Measurements from ENCODE around the gene CYP3A7.
"Not testable (repeated sequence)": the region's sequence is repeated elsewhere in the genome, so short reads cannot be mapped to it uniquely, and the experiment has no call there.

DNA sequence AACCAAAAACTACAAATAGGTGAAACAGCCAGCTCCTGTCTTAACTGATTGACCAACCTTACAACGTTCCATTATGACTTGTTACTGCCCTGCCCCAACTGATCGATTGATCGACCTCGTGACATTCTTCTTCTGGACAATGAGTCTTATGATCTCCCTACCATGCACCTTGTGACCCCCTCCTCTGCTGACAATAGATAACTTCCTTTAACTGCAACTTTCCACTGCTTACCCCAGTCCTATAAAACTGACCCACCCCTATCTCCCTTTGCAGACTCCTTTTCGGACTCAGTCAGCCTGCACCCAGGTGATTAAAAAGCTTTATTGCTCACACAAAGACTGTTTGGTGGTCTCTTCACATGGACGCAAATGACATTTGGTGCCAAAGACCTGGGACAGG lies 11.8 kb downstream of the CYP3A7 start:
- TF ChIP-seq, protein P1, sequence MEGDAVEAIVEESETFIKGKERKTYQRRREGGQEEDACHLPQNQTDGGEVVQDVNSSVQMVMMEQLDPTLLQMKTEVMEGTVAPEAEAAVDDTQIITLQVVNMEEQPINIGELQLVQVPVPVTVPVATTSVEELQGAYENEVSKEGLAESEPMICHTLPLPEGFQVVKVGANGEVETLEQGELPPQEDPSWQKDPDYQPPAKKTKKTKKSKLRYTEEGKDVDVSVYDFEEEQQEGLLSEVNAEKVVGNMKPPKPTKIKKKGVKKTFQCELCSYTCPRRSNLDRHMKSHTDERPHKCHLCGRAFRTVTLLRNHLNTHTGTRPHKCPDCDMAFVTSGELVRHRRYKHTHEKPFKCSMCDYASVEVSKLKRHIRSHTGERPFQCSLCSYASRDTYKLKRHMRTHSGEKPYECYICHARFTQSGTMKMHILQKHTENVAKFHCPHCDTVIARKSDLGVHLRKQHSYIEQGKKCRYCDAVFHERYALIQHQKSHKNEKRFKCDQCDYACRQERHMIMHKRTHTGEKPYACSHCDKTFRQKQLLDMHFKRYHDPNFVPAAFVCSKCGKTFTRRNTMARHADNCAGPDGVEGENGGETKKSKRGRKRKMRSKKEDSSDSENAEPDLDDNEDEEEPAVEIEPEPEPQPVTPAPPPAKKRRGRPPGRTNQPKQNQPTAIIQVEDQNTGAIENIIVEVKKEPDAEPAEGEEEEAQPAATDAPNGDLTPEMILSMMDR (IDR thresholded peaks at IDR 0.05), result not testable (repeated sequence)
- TF ChIP-seq, protein P2, sequence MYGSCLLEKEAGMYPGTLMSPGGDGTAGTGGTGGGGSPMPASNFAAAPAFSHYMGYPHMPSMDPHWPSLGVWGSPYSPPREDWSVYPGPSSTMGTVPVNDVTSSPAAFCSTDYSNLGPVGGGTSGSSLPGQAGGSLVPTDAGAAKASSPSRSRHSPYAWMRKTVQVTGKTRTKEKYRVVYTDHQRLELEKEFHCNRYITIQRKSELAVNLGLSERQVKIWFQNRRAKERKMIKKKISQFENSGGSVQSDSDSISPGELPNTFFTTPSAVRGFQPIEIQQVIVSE (CRISPR knock-in tag; IDR thresholded peaks at IDR 0.05; ENCODE audit: borderline replicate concordance), result not testable (repeated sequence)
- TF ChIP-seq FOXJ3 (CRISPR knock-in tag; IDR thresholded peaks at IDR 0.05; ENCODE audit: borderline replicate concordance); NFYB (CRISPR knock-in tag; conservative IDR thresholded peaks at IDR 0.05; ENCODE audit: low read depth); IRF2 (CRISPR knock-in tag; IDR thresholded peaks at IDR 0.05; ENCODE audit: borderline replicate concordance, low read depth); MXD4 (CRISPR knock-in tag; IDR thresholded peaks at IDR 0.05; ENCODE audit: borderline replicate concordance); JUN (CRISPR knock-in tag; IDR thresholded peaks at IDR 0.05); MYBL2 (CRISPR knock-in tag; IDR thresholded peaks at IDR 0.05); TCF7 (CRISPR knock-in tag; IDR thresholded peaks at IDR 0.05; ENCODE audit: low read depth): not testable (repeated sequence)
- TF ChIP-seq, protein P3, sequence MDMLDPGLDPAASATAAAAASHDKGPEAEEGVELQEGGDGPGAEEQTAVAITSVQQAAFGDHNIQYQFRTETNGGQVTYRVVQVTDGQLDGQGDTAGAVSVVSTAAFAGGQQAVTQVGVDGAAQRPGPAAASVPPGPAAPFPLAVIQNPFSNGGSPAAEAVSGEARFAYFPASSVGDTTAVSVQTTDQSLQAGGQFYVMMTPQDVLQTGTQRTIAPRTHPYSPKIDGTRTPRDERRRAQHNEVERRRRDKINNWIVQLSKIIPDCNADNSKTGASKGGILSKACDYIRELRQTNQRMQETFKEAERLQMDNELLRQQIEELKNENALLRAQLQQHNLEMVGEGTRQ (CRISPR knock-in tag; IDR thresholded peaks at IDR 0.05), result not testable (repeated sequence)
- TF ChIP-seq, protein P4, sequence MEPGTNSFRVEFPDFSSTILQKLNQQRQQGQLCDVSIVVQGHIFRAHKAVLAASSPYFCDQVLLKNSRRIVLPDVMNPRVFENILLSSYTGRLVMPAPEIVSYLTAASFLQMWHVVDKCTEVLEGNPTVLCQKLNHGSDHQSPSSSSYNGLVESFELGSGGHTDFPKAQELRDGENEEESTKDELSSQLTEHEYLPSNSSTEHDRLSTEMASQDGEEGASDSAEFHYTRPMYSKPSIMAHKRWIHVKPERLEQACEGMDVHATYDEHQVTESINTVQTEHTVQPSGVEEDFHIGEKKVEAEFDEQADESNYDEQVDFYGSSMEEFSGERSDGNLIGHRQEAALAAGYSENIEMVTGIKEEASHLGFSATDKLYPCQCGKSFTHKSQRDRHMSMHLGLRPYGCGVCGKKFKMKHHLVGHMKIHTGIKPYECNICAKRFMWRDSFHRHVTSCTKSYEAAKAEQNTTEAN (CRISPR knock-in tag; IDR thresholded peaks at IDR 0.05), result not testable (repeated sequence)
- TF ChIP-seq, protein P5, sequence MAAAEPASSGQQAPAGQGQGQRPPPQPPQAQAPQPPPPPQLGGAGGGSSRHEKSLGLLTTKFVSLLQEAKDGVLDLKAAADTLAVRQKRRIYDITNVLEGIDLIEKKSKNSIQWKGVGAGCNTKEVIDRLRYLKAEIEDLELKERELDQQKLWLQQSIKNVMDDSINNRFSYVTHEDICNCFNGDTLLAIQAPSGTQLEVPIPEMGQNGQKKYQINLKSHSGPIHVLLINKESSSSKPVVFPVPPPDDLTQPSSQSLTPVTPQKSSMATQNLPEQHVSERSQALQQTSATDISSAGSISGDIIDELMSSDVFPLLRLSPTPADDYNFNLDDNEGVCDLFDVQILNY (CRISPR knock-in tag; IDR thresholded peaks at IDR 0.05), result not testable (repeated sequence)

All from WTC11 (cell line).